ENCODE measurements around the gene ALDOC.
"Not testable (repeated sequence)": the region's sequence is repeated elsewhere in the genome, so short reads cannot be mapped to it uniquely, and the experiment has no call there.

ALDOC gene

GRCh38 chr17:28576758-28577465 lies at the start of gene ALDOC:
Gene ALDOC, minus strand, starts transcription at chr17:28576895. Its CDS starts 1,363 bp downstream, at chr17:28575532.
- peak; percentile 99 for DNase-seq (ENCODE audit: low spot score)

GRCh38 chr17:28624148-28624547 lies 47.5 kb upstream of the ALDOC start:
- no peak for DNase-seq (ENCODE audit: low spot score)

GRCh38 chr17:28623696-28624095 lies 47.0 kb upstream of the ALDOC start:
- no peak for DNase-seq (ENCODE audit: low spot score)

GRCh38 chr17:28622186-28622585 lies 45.5 kb upstream of the ALDOC start:
- DNase-seq (ENCODE audit: low spot score) = no peak

GRCh38 chr17:28620010-28620409 lies 43.3 kb upstream of the ALDOC start:
- DNase-seq (ENCODE audit: low spot score) = no peak

GRCh38 chr17:28618464-28618863 lies 41.8 kb upstream of the ALDOC start:
- no peak for DNase-seq (ENCODE audit: low spot score)

GRCh38 chr17:28616281-28616680 lies 39.6 kb upstream of the ALDOC start:
- no peak for DNase-seq (ENCODE audit: low spot score)

GRCh38 chr17:28615260-28615940 lies 38.7 kb upstream of the ALDOC start:
- no peak for DNase-seq (ENCODE audit: low spot score)

GRCh38 chr17:28613931-28614381 lies 37.3 kb upstream of the ALDOC start, which contains the start of gene RSKR:
Gene RSKR, minus strand, starts transcription at chr17:28614185. Its CDS starts 24 bp downstream, at chr17:28614161.
- peak; percentile 20 for DNase-seq (ENCODE audit: low spot score)

GRCh38 chr17:28612936-28613872 lies 36.5 kb upstream of the ALDOC start:
- peak; percentile 60 for DNase-seq (ENCODE audit: low spot score)

- DNase-seq (ENCODE audit: low spot score) = no peak
Observed at GRCh38 chr17:28612531-28612930, 35.8 kb upstream of the ALDOC start.

- DNase-seq (ENCODE audit: low spot score) = no peak
Observed at GRCh38 chr17:28610376-28610775, 33.7 kb upstream of the ALDOC start.

GRCh38 chr17:28604031-28604430 lies 27.3 kb upstream of the ALDOC start:
- not testable (repeated sequence) for DNase-seq (ENCODE audit: low spot score)

GRCh38 chr17:28599311-28600184 lies 22.9 kb upstream of the ALDOC start:
- peak; percentile 83 for DNase-seq (ENCODE audit: low spot score)

GRCh38 chr17:28598799-28599310 lies 22.2 kb upstream of the ALDOC start, which contains the start of gene SPAG5:
Gene SPAG5, minus strand, starts transcription at chr17:28599025. Its CDS starts 79 bp downstream, at chr17:28598946.
- DNase-seq (ENCODE audit: low spot score) = peak; percentile 100

- peak; percentile 34 for DNase-seq (ENCODE audit: low spot score)
Observed at GRCh38 chr17:28598389-28598788, 21.7 kb upstream of the ALDOC start.

- DNase-seq (ENCODE audit: low spot score) = no peak
Observed at GRCh38 chr17:28597606-28598383, 21.1 kb upstream of the ALDOC start.

GRCh38 chr17:28592260-28592659 lies 15.6 kb upstream of the ALDOC start:
- DNase-seq (ENCODE audit: low spot score) = no peak

GRCh38 chr17:28585851-28586250 lies 9.2 kb upstream of the ALDOC start:
- DNase-seq (ENCODE audit: low spot score) = no peak

GRCh38 chr17:28584434-28584833 lies 7.7 kb upstream of the ALDOC start:
- DNase-seq (ENCODE audit: low spot score) = no peak

Measured in AG20443 (cell line).